HepG2 (cell line): ENCODE measurements around the gene RSPH9. TPM values are rescaled to one million over a fixed set of nuclear protein-coding genes. Genes with fewer than 3 reads are reported as not detected.
A peak's percentile ranks its signal among the peaks of the same experiment; 100 is the strongest.

Experiments used
- CEBPZ ChIP-seq: IDR thresholded peaks from 2 replicates; pipeline ENCODE4 v1.6.1; 2012; ENCODE audit warnings: low read length, improper control_type of control experiment
- CTCF ChIP-seq: sonication (generic); formaldehyde crosslinking; IDR thresholded peaks from 2 replicates; pipeline ENCODE4 v1.5.0; 2020; ENCODE audit warnings: mild to moderate bottlenecking, missing genetic modification reagents, moderate library complexity
- ETV5 ChIP-seq: IDR thresholded peaks from 2 replicates; pipeline ENCODE4 v1.6.1; 2018; ENCODE audit warnings: missing biosample characterization, missing genetic modification reagents, inconsistent platforms, borderline replicate concordance
- FIP1L1 ChIP-seq: fragments of 200-400 bp; formaldehyde crosslinking; IDR thresholded peaks from 2 replicates; pipeline ENCODE4 v1.6.1; 2018; ENCODE audit warnings: low read depth, mild to moderate bottlenecking, low read length, moderate library complexity, borderline replicate concordance; ENCODE audit not compliant: insufficient read depth
- IKZF1 ChIP-seq: fragments of 450-650 bp; IDR thresholded peaks from 2 replicates; pipeline ENCODE4 v1.7.1; 2016
- KAT2B ChIP-seq: fragments of 150-350 bp; IDR thresholded peaks from 2 replicates; pipeline ENCODE4 v1.6.1; 2014; ENCODE audit warnings: low read depth, low read length, borderline replicate concordance
- KAT7 ChIP-seq: IDR thresholded peaks from 2 replicates; pipeline ENCODE4 v1.6.1; 2018; ENCODE audit warnings: borderline replicate concordance, missing compliant biosample characterization
- KDM5B ChIP-seq: sonication (generic); formaldehyde crosslinking; IDR thresholded peaks from 2 replicates; pipeline ENCODE4 v1.4.0; 2020; ENCODE audit warnings: missing genetic modification reagents, mild to moderate bottlenecking, borderline replicate concordance
- MAX ChIP-seq: IDR thresholded peaks from 2 replicates; pipeline ENCODE4 v1.6.1; 2012; ENCODE audit warnings: inconsistent platforms
- MNT ChIP-seq: fragments of 450-650 bp; IDR thresholded peaks from 2 replicates; pipeline ENCODE4 v1.6.1; 2016
- RBM22 ChIP-seq: fragments of 200-400 bp; formaldehyde crosslinking; optimal IDR thresholded peaks from 2 replicates; pipeline ENCODE3; 2017; ENCODE audit warnings: mild to moderate bottlenecking, low read length, moderate library complexity
- TEF ChIP-seq: sonication (generic); formaldehyde crosslinking; IDR thresholded peaks from 2 replicates; pipeline ENCODE4 v1.5.0; 2020; ENCODE audit warnings: missing genetic modification reagents
- U2AF1 ChIP-seq: fragments of 200-400 bp; formaldehyde crosslinking; optimal IDR thresholded peaks from 2 replicates; pipeline ENCODE3; 2017; ENCODE audit warnings: mild to moderate bottlenecking, low read depth, low read length
- ZNF138 ChIP-seq: sonication (generic); formaldehyde crosslinking; IDR thresholded peaks from 2 replicates; pipeline ENCODE4 v1.5.0; 2020; ENCODE audit warnings: mild to moderate bottlenecking, low read depth, missing genetic modification reagents
- ZNF234 ChIP-seq: sonication (generic); formaldehyde crosslinking; conservative IDR thresholded peaks from 2 replicates; pipeline ENCODE4 v1.5.1; 2020; ENCODE audit warnings: mild to moderate bottlenecking, missing genetic modification reagents
- ZNF331 ChIP-seq: sonication (generic); formaldehyde crosslinking; IDR thresholded peaks from 2 replicates; pipeline ENCODE4 v1.4.0; 2020; ENCODE audit warnings: missing genetic modification reagents
- ZNF556 ChIP-seq: sonication (generic); formaldehyde crosslinking; IDR thresholded peaks from 2 replicates; pipeline ENCODE4 v1.4.0; 2020; ENCODE audit warnings: mild to moderate bottlenecking, missing genetic modification reagents, borderline replicate concordance
- ZNF607 ChIP-seq: sonication (generic); formaldehyde crosslinking; IDR thresholded peaks from 2 replicates; pipeline ENCODE4 v1.5.1; 2020; ENCODE audit warnings: missing genetic modification reagents, mild to moderate bottlenecking, borderline replicate concordance
- ZNF75D ChIP-seq: sonication (generic); formaldehyde crosslinking; IDR thresholded peaks from 2 replicates; pipeline ENCODE4 v1.8.1; 2023; ENCODE audit warnings: missing genetic modification reagents, mild to moderate bottlenecking, borderline replicate concordance
- polyA plus RNA-seq, 8 experiments: library from polyadenylated mRNA; depleted of rRNA in 3 of 8; stranded (reverse) in 7 of 8; unstranded in 1 of 8; fragments of >200 nt; fragmentation: Illumina TruSeq in 4 of 8; extraction: Trizol in 4 of 8; gene quantifications; 2 replicates each; pipeline versions ENCODE4 v1.2.1 to v1.2.3, GENCODE V29; 2011 to 2016; ENCODE audit warnings: low read depth in 4 of 8, missing spikeins in 1 of 8, mixed read lengths in 1 of 8; ENCODE audit not compliant: insufficient read depth in 1 of 8
- total RNA-seq, 5 experiments: library from RNA; depleted of rRNA; stranded (reverse); fragments of >200 nt; fragmentation: Illumina TruSeq; extraction: Trizol; gene quantifications; 2 replicates each; pipeline ENCODE4 v1.2.3, GENCODE V29; 2016; ENCODE audit warnings: low read depth in 1 of 5
- TF ChIP-seq, protein P1 (sequence below): sonication (generic); formaldehyde crosslinking; IDR thresholded peaks from 2 replicates; pipeline ENCODE4 v1.4.0; 2020; ENCODE audit warnings: missing genetic modification reagents, low read depth, mild to moderate bottlenecking, borderline replicate concordance

Gene RSPH9
- total and polyA plus RNA-seq, 2 of the 13 experiments (the other 11 are each of a cell fraction or from before 2014, with no cell fraction given): 0.04 TPM; not detected in 1

DNA sequence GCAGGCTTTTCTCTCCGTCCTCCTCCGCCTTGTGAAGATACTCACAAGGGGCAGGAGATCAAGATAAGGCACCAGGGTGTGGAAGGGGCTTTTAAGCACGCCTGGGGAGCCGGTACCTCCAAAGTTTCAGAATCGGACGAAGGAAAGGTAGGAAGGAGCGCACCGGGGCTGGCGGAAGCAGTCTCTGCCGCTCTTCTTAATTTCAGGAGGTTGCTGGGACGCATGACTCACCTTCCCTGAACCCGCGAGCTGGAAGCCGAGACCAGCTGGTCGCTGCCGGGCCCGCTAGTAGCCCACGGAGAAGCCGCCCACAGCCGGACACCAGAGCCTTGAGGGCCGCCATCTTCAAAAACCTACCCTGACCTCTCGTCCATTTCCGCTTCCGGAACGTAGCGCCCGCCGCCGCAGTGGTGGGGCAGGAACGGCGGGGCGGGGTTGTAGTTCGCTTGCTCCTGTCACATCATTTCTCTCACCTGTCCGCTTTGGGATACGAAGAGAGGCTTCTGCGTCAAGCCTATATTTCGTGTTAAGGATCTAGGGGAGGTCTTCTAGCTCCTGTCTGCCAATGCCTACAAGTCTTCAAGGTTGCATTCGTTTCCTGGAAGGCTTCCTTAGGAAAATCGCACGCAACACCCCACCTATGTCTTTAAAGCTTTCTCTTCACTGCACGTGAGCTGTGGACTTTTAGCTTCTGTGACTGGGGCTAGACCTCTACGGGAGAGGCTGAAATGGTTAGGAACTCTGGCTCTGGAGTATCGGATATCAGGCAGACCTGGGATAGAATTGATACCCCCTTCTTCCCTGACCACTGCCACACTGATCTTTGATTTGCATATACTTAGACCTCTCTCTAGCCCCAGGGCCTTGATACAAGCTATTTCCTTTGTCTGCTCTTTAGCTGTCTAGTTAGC lies 42.9 kb downstream of the RSPH9 start, which contains the start of gene MRPS18A (continued):
- no peak for TF ChIP-seq MNT
- TF ChIP-seq ZNF607 (CRISPR knock-in tag): peak; percentile 63; the same call in 1 of the 2 replicates
- no peak for TF ChIP-seq TEF (CRISPR knock-in tag)
- TF ChIP-seq ZNF138 (CRISPR knock-in tag): no peak
- TF ChIP-seq MAX: peak; percentile 70
- TF ChIP-seq, protein P1, sequence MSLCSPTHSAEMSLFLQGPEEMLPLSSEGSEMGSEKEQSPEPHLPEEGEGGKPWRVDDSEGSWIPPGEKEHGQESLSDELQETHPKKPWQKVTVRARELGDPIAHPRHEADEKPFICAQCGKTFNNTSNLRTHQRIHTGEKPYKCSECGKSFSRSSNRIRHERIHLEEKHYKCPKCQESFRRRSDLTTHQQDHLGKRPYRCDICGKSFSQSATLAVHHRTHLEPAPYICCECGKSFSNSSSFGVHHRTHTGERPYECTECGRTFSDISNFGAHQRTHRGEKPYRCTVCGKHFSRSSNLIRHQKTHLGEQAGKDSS (CRISPR knock-in tag): no peak; the same call in 1 of the 2 replicates
- peak; percentile 60; the same call in 1 of the 2 replicates for TF ChIP-seq KDM5B (CRISPR knock-in tag)
- TF ChIP-seq ZNF234 (CRISPR knock-in tag): 0 out of 2 replicates have a peak, but pooled peaks have one; percentile 39
- TF ChIP-seq ZNF75D (CRISPR knock-in tag): 0 out of 2 replicates have a peak, but pooled peaks have one; percentile 25
- TF ChIP-seq CTCF (CRISPR knock-in tag): no peak
- no peak for TF ChIP-seq IKZF1
- TF ChIP-seq KAT2B: no peak
- no peak for TF ChIP-seq U2AF1
- no peak for TF ChIP-seq CEBPZ
- TF ChIP-seq RBM22: no peak
- peak; percentile 95 for TF ChIP-seq KAT7 (CRISPR knock-in tag)
- peak; percentile 68; the same call in 1 of the 2 replicates for TF ChIP-seq ZNF331
- no peak for TF ChIP-seq FIP1L1
- peak; percentile 98 for TF ChIP-seq ZNF556 (CRISPR knock-in tag)
- TF ChIP-seq ETV5 (CRISPR knock-in tag): peak; percentile 85
